WERI-Rb-1 (cell line): ENCODE results near the gene MRPL4.

ENCODE experiments used
- DNase-seq: peaks from one replicate; pipeline ENCODE4 v3.0.0-alpha.2; 2020
- H3K27ac ChIP-seq: fragments of 250-450 bp; sonication (Bioruptor Pico); 2 replicates; pipeline ENCODE4 v1.5.1; 2020; ENCODE audit warnings: mild to moderate bottlenecking, moderate library complexity
- H3K27me3 ChIP-seq: fragments of 250-450 bp; sonication (Bioruptor Pico); 2 replicates; pipeline ENCODE4 v1.5.1; 2021; ENCODE audit warnings: mild to moderate bottlenecking, low read depth, moderate library complexity; ENCODE audit not compliant: insufficient read depth, severe bottlenecking
- H3K36me3 ChIP-seq: fragments of 250-450 bp; sonication (Bioruptor Pico); 2 replicates; pipeline ENCODE4 v1.5.1; 2020; ENCODE audit warnings: mild to moderate bottlenecking, moderate library complexity
- H3K4me3 ChIP-seq: 2 replicates; pipeline ENCODE4 v1.5.1; 2011; ENCODE audit warnings: low read depth, mild to moderate bottlenecking, control low read depth, low read length
- H3K9me3 ChIP-seq: fragments of 250-450 bp; sonication (Bioruptor Pico); 2 replicates; pipeline ENCODE4 v1.5.1; 2021; ENCODE audit warnings: mild to moderate bottlenecking, moderate library complexity; ENCODE audit not compliant: severe bottlenecking
- CTCF ChIP-seq: IDR thresholded peaks from 2 replicates; pipeline ENCODE4 v1.5.1; 2011; ENCODE audit warnings: low read depth, mild to moderate bottlenecking, control low read depth, inconsistent platforms, low read length

Gene MRPL4

GRCh38 chr19:10254244-10254643 lies 2.2 kb downstream of the MRPL4 start:
- Histone ChIP-seq H3K27me3 (no peaks in the 10 kb centered on the region), H3K4me3 (no peak overlapping the region), H3K36me3 (peaks cover 41% of the 10 kb centered on the region), H3K27ac (no peak overlapping the region), H3K9me3 (no peaks in the 10 kb centered on the region)
- no peak for TF ChIP-seq CTCF
- no peak for DNase-seq

GRCh38 chr19:10255358-10255757 lies 3.3 kb downstream of the MRPL4 start:
- H3K36me3 ChIP-seq, result peaks cover 47% of the 10 kb centered on the region
- DNase-seq, result no peak
- no peak overlapping the region for H3K4me3 ChIP-seq
- no peaks in the 10 kb centered on the region for H3K27me3 ChIP-seq
- no peak for TF ChIP-seq CTCF
- no peaks in the 10 kb centered on the region for H3K9me3 ChIP-seq
- no peak overlapping the region for H3K27ac ChIP-seq

- TF ChIP-seq CTCF, result no peak
- Histone ChIP-seq H3K27me3 (no peaks in the 10 kb centered on the region), H3K9me3 (no peaks in the 10 kb centered on the region), H3K4me3 (no peak overlapping the region), H3K36me3 (peaks cover 47% of the 10 kb centered on the region), H3K27ac (no peak overlapping the region)
- DNase-seq, result no peak
These were observed 4.5 kb downstream of the MRPL4 start for GRCh38 chr19:10256551-10256950.

DNA sequence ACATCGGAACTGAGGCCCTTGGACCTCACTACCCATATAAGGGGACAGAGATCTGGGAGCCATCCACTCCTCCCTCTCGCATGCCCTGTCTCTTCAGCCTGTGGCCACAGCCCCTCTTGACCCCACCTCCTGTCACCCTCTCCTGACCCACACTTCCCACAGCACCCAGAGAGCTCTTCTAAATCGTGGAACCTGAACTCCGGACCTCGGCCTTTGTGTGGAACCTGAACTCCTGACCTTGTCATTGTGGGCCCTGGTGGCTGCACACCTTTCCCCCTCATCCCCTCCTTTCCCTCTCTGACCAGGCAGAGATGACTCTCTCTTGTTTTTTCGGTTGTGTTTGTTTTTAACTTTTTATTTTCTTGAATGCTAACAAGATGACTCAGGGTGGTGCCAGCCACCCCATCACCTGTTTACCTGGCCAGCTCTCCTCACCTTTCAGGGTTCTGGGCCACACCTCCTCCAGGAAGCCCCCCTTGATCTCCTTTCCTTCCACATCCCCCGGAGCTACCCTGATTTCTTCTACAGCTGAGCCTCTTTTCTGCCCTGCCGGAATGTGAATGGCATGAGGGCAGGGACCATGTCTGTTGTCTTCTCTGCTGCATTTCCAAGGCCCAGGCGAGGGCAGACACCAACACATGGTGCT lies 5.1 kb downstream of the MRPL4 start:
- no peak for TF ChIP-seq CTCF
- H3K27me3 ChIP-seq, result no peaks in the 10 kb centered on the region
- no peak overlapping the region for H3K27ac ChIP-seq
- DNase-seq, result no peak
- no peak overlapping the region for H3K4me3 ChIP-seq
- H3K36me3 ChIP-seq, result peaks cover 47% of the 10 kb centered on the region
- no peaks in the 10 kb centered on the region for H3K9me3 ChIP-seq

- no peak overlapping the region for H3K27ac ChIP-seq
- H3K4me3 ChIP-seq, result no peak overlapping the region
- DNase-seq, result no peak
- H3K9me3 ChIP-seq, result no peaks in the 10 kb centered on the region
- H3K27me3 ChIP-seq, result no peaks in the 10 kb centered on the region
- no peak for TF ChIP-seq CTCF
- H3K36me3 ChIP-seq, result peaks cover 47% of the 10 kb centered on the region
These were observed 6.2 kb downstream of the MRPL4 start for GRCh38 chr19:10258080-10258710.
